H9 (cell line): ENCODE results near the gene CA11. TPM values are rescaled to one million over a fixed set of nuclear protein-coding genes. Genes with fewer than 3 reads are reported as not detected.

Experiments
- DNase-seq: peaks from one replicate; pipeline ENCODE4 v3.0.0-alpha.2; 2017
- H2AFZ ChIP-seq: one replicate; pipeline ENCODE4 v1.6.1; 2013; ENCODE audit warnings: mild to moderate bottlenecking, low read length, control low read depth, moderate library complexity
- H2AK5ac ChIP-seq: 2 replicates; pipeline ENCODE4 v1.6.1; 2013; ENCODE audit warnings: low read length, control low read depth, mixed read lengths; ENCODE audit not compliant: insufficient read length
- H2BK120ac ChIP-seq: one replicate; pipeline ENCODE4 v1.6.1; 2013; ENCODE audit warnings: low read depth, mild to moderate bottlenecking, low read length, control low read depth, inconsistent platforms; ENCODE audit not compliant: poor library complexity, severe bottlenecking
- H2BK12ac ChIP-seq: 2 replicates; pipeline ENCODE4 v1.6.1; 2013; ENCODE audit warnings: low read length, control low read depth, mixed read lengths, low read depth; ENCODE audit not compliant: insufficient read length
- H2BK15ac ChIP-seq: 2 replicates; pipeline ENCODE4 v1.6.1; 2013; ENCODE audit warnings: low read depth, low read length, control low read depth
- H2BK20ac ChIP-seq: one replicate; pipeline ENCODE4 v1.6.1; 2013; ENCODE audit warnings: low read depth, mild to moderate bottlenecking, low read length, control low read depth, inconsistent platforms; ENCODE audit not compliant: poor library complexity, severe bottlenecking
- H2BK5ac ChIP-seq: 2 replicates; pipeline ENCODE4 v1.6.1; 2013; ENCODE audit warnings: low read length, control low read depth, mixed read lengths; ENCODE audit not compliant: insufficient read length
- H3K14ac ChIP-seq: 2 replicates; pipeline ENCODE4 v1.6.1; 2013; ENCODE audit warnings: low read length, control low read depth; ENCODE audit not compliant: insufficient read depth
- H3K18ac ChIP-seq: 2 replicates; pipeline ENCODE4 v1.6.1; 2013; ENCODE audit warnings: low read depth, mild to moderate bottlenecking, mixed read lengths, low read length, control low read depth; ENCODE audit not compliant: insufficient read length
- H3K23ac ChIP-seq: 2 replicates; pipeline ENCODE4 v1.6.1; 2013; ENCODE audit warnings: low read length, control low read depth, mixed read lengths, low read depth; ENCODE audit not compliant: insufficient read length
- H3K23me2 ChIP-seq: 2 replicates; pipeline ENCODE4 v1.6.1; 2013; ENCODE audit warnings: low read depth, mild to moderate bottlenecking, mixed read lengths, low read length, control low read depth; ENCODE audit not compliant: insufficient read length, poor library complexity, severe bottlenecking
- H3K27ac ChIP-seq: 2 replicates; pipeline ENCODE4 v1.5.1; 2013; ENCODE audit warnings: low read length, control low read depth, mixed read lengths, low read depth; ENCODE audit not compliant: insufficient read length
- H3K27me3 ChIP-seq: 2 replicates; pipeline ENCODE4 v1.6.1; 2013; ENCODE audit warnings: low read length, control low read depth, inconsistent platforms; ENCODE audit not compliant: insufficient read depth
- H3K4ac ChIP-seq: 2 replicates; pipeline ENCODE4 v1.6.1; 2013; ENCODE audit warnings: low read depth, mild to moderate bottlenecking, control low read depth, inconsistent platforms, low read length, moderate library complexity
- H3K4me1 ChIP-seq: 2 replicates; pipeline ENCODE4 v1.6.1; 2013; ENCODE audit warnings: low read length, control low read depth, inconsistent platforms; ENCODE audit not compliant: insufficient read depth
- H3K4me2 ChIP-seq: 2 replicates; pipeline ENCODE4 v1.6.1; 2013; ENCODE audit warnings: low read length, control low read depth, mixed read lengths; ENCODE audit not compliant: insufficient read length, insufficient read depth
- H3K56ac ChIP-seq: 2 replicates; pipeline ENCODE4 v1.6.1; 2013; ENCODE audit warnings: low read depth, mild to moderate bottlenecking, mixed read lengths, low read length, control low read depth; ENCODE audit not compliant: insufficient read length
- H3K79me1 ChIP-seq: 2 replicates; pipeline ENCODE4 v1.6.1; 2013; ENCODE audit warnings: low read depth, mild to moderate bottlenecking, moderate library complexity, low read length, control low read depth, inconsistent platforms; ENCODE audit not compliant: insufficient read depth, poor library complexity, severe bottlenecking
- H3K79me2 ChIP-seq: 2 replicates; pipeline ENCODE4 v1.6.1; 2013; ENCODE audit warnings: low read length, control low read depth, inconsistent platforms; ENCODE audit not compliant: insufficient read depth
- H3K9ac ChIP-seq: 2 replicates; pipeline ENCODE4 v1.6.1; 2013; ENCODE audit warnings: low read length, control low read depth, mixed read lengths; ENCODE audit not compliant: insufficient read length; ENCODE audit errors: extremely low read depth
- H3K9me3 ChIP-seq: one replicate; pipeline ENCODE4 v1.6.1; 2013; ENCODE audit warnings: low read depth, low read length, inconsistent platforms; ENCODE audit not compliant: control insufficient read depth
- H3T11ph ChIP-seq: one replicate; pipeline ENCODE4 v1.6.1; 2013; ENCODE audit warnings: mild to moderate bottlenecking, low read length, control low read depth, inconsistent platforms
- H4K20me1 ChIP-seq: one replicate; pipeline ENCODE4 v1.6.1; 2013; ENCODE audit not compliant: control insufficient read depth, insufficient read length, insufficient read depth
- H4K5ac ChIP-seq: 2 replicates; pipeline ENCODE4 v1.6.1; 2013; ENCODE audit warnings: low read depth, mild to moderate bottlenecking, mixed read lengths, low read length, control low read depth; ENCODE audit not compliant: insufficient read length
- H4K8ac ChIP-seq: replicated peaks from 2 replicates; pipeline ENCODE4 v1.6.1; 2013; ENCODE audit warnings: low read length, control low read depth, mixed read lengths, low read depth; ENCODE audit not compliant: insufficient read length
- H4K91ac ChIP-seq: 2 replicates; pipeline ENCODE4 v1.6.1; 2013; ENCODE audit warnings: low read depth, mild to moderate bottlenecking, moderate library complexity, mixed read lengths, low read length, control low read depth; ENCODE audit not compliant: insufficient read length
- H3K27ac Mint-ChIP-seq, 3 experiments: 2 replicates in 2 of 3; 3 replicates in 1 of 3; pipeline ENCODE4 v1.8.0; 2020 to 2021; ENCODE audit warnings: mixed read lengths in 3 of 3, mild to moderate bottlenecking in 1 of 3, moderate library complexity in 1 of 3
- H3K27me3 Mint-ChIP-seq: 2 replicates; pipeline ENCODE4 v1.8.0; 2021; ENCODE audit warnings: low read depth, mild to moderate bottlenecking, moderate library complexity, mixed read lengths
- H3K36me3 Mint-ChIP-seq, 3 experiments: 2 replicates in 2 of 3; 3 replicates in 1 of 3; pipeline ENCODE4 v1.8.0; 2020 to 2021; ENCODE audit warnings: low read depth in 3 of 3, mixed read lengths in 3 of 3; ENCODE audit not compliant: insufficient read depth in 1 of 3
- H3K4me1 Mint-ChIP-seq, 2 experiments: 2 replicates each; pipeline ENCODE4 v1.8.0; 2020; ENCODE audit warnings: mixed read lengths in 2 of 2
- H3K4me3 Mint-ChIP-seq, 2 experiments: 2 replicates in 1 of 2; 3 replicates in 1 of 2; pipeline ENCODE4 v1.8.0; 2020 to 2021; ENCODE audit warnings: mild to moderate bottlenecking in 2 of 2, mixed read lengths in 2 of 2, moderate library complexity in 1 of 2
- H3K9me3 Mint-ChIP-seq, 2 experiments: 2 replicates in 1 of 2; 3 replicates in 1 of 2; pipeline ENCODE4 v1.8.0; 2020; ENCODE audit warnings: mild to moderate bottlenecking in 2 of 2, mixed read lengths in 2 of 2, moderate library complexity in 1 of 2
- WGBS: extraction: QIAGEN DNeasy Blood & Tissue Kit; methylation state at CpG from one replicate; pipeline ENCODE4 v1.1.7; 2013; ENCODE audit warnings: missing lambda C conversion rate, low lambda C conversion rate, mixed read lengths; ENCODE audit not compliant: insufficient read length; ENCODE audit errors: extremely low coverage; 5-methylcytosine and 5-hydroxymethylcytosine counted together
- total RNA-seq: library from RNA; stranded (reverse); gene quantifications from 2 replicates; pipeline ENCODE4 v1.2.1, GENCODE V29; 2021
- TF ChIP-seq, protein P1 (sequence below): fragments of 200-600 bp; sonication (generic); conservative IDR thresholded peaks from 3 replicates; pipeline ENCODE4 v1.8.0; 2021; ENCODE audit warnings: antibody characterized with exemption, mild to moderate bottlenecking

Gene CA11
- total RNA-seq, 1 experiment from 2014 or later: 107 TPM

GRCh38 chr19:48607359-48607755 lies 38.6 kb downstream of the CA11 start:
- Histone ChIP-seq H3K9me3 (no peaks in the 10 kb centered on the region), H3K4me1 (no peaks in the 10 kb centered on the region), H2BK15ac (no peak overlapping the region), H3K18ac (no peak overlapping the region), H4K20me1 (no peaks in the 10 kb centered on the region), H2AK5ac (no peak overlapping the region), H4K5ac (no peak overlapping the region), H2AFZ (no peak overlapping the region), H3K56ac (no peak overlapping the region), H3K14ac (no peak overlapping the region), H4K8ac (no peak overlapping the region), H3T11ph (no peak overlapping the region), H2BK5ac (no peak overlapping the region), H3K79me2 (no peaks in the 10 kb centered on the region), H2BK120ac (no peak overlapping the region), H3K9ac (no peak overlapping the region), H2BK12ac (no peak overlapping the region), H3K79me1 (no peaks in the 10 kb centered on the region), H3K23me2 (no peaks in the 10 kb centered on the region), H2BK20ac (no peak overlapping the region), H3K27ac (no peak overlapping the region), H3K23ac (no peak overlapping the region), H3K4ac (no peak overlapping the region), H3K27me3 (no peaks in the 10 kb centered on the region), H4K91ac (no peak overlapping the region), H3K4me2 (no peak overlapping the region)
- peak overlapping the region in 1 of 3 experiments; percentile 52; a peak in 2 of 7 replicates for H3K27ac Mint-ChIP-seq
- H3K27me3 Mint-ChIP-seq: no peaks in the 10 kb centered on the region
- TF ChIP-seq, protein P1, sequence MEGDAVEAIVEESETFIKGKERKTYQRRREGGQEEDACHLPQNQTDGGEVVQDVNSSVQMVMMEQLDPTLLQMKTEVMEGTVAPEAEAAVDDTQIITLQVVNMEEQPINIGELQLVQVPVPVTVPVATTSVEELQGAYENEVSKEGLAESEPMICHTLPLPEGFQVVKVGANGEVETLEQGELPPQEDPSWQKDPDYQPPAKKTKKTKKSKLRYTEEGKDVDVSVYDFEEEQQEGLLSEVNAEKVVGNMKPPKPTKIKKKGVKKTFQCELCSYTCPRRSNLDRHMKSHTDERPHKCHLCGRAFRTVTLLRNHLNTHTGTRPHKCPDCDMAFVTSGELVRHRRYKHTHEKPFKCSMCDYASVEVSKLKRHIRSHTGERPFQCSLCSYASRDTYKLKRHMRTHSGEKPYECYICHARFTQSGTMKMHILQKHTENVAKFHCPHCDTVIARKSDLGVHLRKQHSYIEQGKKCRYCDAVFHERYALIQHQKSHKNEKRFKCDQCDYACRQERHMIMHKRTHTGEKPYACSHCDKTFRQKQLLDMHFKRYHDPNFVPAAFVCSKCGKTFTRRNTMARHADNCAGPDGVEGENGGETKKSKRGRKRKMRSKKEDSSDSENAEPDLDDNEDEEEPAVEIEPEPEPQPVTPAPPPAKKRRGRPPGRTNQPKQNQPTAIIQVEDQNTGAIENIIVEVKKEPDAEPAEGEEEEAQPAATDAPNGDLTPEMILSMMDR: no peak
- H3K4me1 Mint-ChIP-seq: peaks cover 0 to 4% of the 10 kb centered on the region in 2 experiments; a peak in 1 of 4 replicates
- no peaks in the 10 kb centered on the region; a peak in 1 of 5 replicates for H3K9me3 Mint-ChIP-seq
- DNase-seq: no peak
- no CpG with 5 or more reads among the region's 7 CpGs for WGBS
- H3K4me3 Mint-ChIP-seq: no peak overlapping the region
- H3K36me3 Mint-ChIP-seq: peaks cover 0 to 11% (median 5%) of the 10 kb centered on the region in 3 experiments; a peak in 3 of 7 replicates
